ENCODE measurements around the gene TYRO3. TPM values are rescaled to one million over a fixed set of nuclear protein-coding genes. Genes with fewer than 3 reads are reported as not detected.
A peak's percentile ranks its signal among the peaks of the same experiment; 100 is the strongest.

TYRO3 gene
- total RNA-seq, 1 experiment from 2014 or later: 118 TPM

DNA sequence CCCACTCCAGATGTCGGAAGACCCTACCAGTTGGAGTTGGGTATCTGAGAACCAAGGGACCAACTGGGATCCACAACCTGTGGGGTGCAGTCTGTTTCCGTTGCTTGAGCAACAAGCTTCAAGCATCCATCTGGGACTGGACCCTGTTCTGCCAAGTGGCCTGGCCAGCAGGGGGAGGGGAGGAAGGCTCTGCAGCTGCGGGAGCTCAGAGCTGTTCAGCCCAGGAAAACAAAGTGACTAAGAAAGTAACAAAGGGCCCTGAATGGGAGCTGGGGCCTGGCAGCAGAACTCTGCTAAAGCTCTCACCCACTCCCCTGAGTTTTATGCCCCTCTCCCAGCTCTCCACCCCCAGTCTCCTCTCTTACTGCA lies 2.7 kb downstream of the TYRO3 start:
- no peaks in the 10 kb centered on the region for H3K27me3 ChIP-seq (replicated peaks; ENCODE audit: control insufficient read depth, insufficient read depth, low read length)
- Mint-ChIP-seq H3K4me1 (ENCODE audit: low read depth, unreplicated experiment) (peaks cover 43% of the 10 kb centered on the region), H3K27ac (ENCODE audit: unreplicated experiment) (peak overlapping the region; percentile 78), H3K27me3 (ENCODE audit: insufficient read depth, unreplicated experiment) (no peaks in the 10 kb centered on the region), H3K9me3 (ENCODE audit: unreplicated experiment) (no peaks in the 10 kb centered on the region), H3K36me3 (ENCODE audit: insufficient read depth, unreplicated experiment) (peaks cover 42% of the 10 kb centered on the region), H3K4me3 (ENCODE audit: unreplicated experiment) (no peak overlapping the region)
- POLR2A ChIA-PET: interaction anchor here (0.6 to 1.6 kb wide), 3 partner anchors 24 to 834 kb away, joined by 3 to 5 read pairs (median 5); no protein-coding TSS in a partner anchor
- DNase-seq: no peak
- peaks cover 3% of the 10 kb centered on the region for H3K36me3 ChIP-seq (ENCODE audit: control insufficient read depth, insufficient read depth, low read length)
- no peaks in the 10 kb centered on the region for H3K9me3 ChIP-seq
- CTCF ChIA-PET: interaction anchor here (0.6 to 3.2 kb wide), 6 partner anchors 10 to 98 kb away, joined by 3 to 17 read pairs (median 6); partner anchors contain the start of genes MGA and RPAP1
- TF ChIP-seq, protein P1, sequence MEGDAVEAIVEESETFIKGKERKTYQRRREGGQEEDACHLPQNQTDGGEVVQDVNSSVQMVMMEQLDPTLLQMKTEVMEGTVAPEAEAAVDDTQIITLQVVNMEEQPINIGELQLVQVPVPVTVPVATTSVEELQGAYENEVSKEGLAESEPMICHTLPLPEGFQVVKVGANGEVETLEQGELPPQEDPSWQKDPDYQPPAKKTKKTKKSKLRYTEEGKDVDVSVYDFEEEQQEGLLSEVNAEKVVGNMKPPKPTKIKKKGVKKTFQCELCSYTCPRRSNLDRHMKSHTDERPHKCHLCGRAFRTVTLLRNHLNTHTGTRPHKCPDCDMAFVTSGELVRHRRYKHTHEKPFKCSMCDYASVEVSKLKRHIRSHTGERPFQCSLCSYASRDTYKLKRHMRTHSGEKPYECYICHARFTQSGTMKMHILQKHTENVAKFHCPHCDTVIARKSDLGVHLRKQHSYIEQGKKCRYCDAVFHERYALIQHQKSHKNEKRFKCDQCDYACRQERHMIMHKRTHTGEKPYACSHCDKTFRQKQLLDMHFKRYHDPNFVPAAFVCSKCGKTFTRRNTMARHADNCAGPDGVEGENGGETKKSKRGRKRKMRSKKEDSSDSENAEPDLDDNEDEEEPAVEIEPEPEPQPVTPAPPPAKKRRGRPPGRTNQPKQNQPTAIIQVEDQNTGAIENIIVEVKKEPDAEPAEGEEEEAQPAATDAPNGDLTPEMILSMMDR (IDR thresholded peaks at IDR 0.05; ENCODE audit: insufficient read depth in 1 of 2, low read depth in 1 of 2, low read length in 1 of 2, severe bottlenecking in 1 of 2, unreplicated experiment in 1 of 2): peak; percentile 32
- peaks cover 69% of the 10 kb centered on the region for H3K4me1 ChIP-seq
- intact Hi-C loops (cut with micrococcal nuclease; ENCODE audit: unreplicated experiment): no loop called here
- H3K4me3 ChIP-seq (ENCODE audit: low read depth, low read length): no peak overlapping the region
- TSS peak; percentile 7 for BruUV-seq (replicated peaks)

DNA sequence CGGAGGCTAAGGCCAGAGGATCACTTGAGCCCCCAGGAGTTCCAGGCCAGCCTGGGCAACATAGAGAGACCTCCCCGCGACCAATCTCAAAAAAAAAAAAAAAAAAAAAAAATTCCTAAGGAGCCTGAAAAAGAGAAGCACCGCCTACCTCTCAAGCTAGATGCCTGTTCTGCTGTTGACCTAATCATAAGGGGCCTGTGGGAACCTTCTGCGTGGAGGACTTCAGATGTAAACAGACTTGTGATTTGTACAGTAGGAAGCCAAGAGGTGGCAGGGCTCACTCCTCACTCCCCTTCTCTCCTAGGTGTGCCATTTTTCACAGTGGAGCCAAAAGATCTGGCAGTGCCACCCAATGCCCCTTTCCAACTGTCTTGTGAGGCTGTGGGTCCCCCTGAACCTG lies 3.2 kb downstream of the TYRO3 start:
- Mint-ChIP-seq H3K9me3 (ENCODE audit: unreplicated experiment) (no peaks in the 10 kb centered on the region), H3K4me3 (ENCODE audit: unreplicated experiment) (peak overlapping the region; percentile 21), H3K27me3 (ENCODE audit: insufficient read depth, unreplicated experiment) (no peaks in the 10 kb centered on the region), H3K27ac (ENCODE audit: unreplicated experiment) (peak overlapping the region; percentile 78), H3K36me3 (ENCODE audit: insufficient read depth, unreplicated experiment) (peaks cover 42% of the 10 kb centered on the region), H3K4me1 (ENCODE audit: low read depth, unreplicated experiment) (peaks cover 47% of the 10 kb centered on the region)
- intact Hi-C loops (cut with micrococcal nuclease; ENCODE audit: unreplicated experiment): no loop called here
- H3K9me3 ChIP-seq: no peaks in the 10 kb centered on the region
- TF ChIP-seq, protein P1 (IDR thresholded peaks at IDR 0.05; ENCODE audit: insufficient read depth in 1 of 2, low read depth in 1 of 2, low read length in 1 of 2, severe bottlenecking in 1 of 2, unreplicated experiment in 1 of 2): no peak
- DNase-seq: no peak
- H3K4me3 ChIP-seq (ENCODE audit: low read depth, low read length): no peak overlapping the region
- no peaks in the 10 kb centered on the region for H3K27me3 ChIP-seq (replicated peaks; ENCODE audit: control insufficient read depth, insufficient read depth, low read length)
- CTCF ChIA-PET: interaction anchor here (0.6 to 3.2 kb wide), 5 partner anchors 9 to 26 kb away, joined by 3 to 17 read pairs (median 7); partner anchors contain the start of gene RPAP1
- no TSS peak for BruUV-seq (replicated peaks)
- POLR2A ChIA-PET: interaction anchor here (0.5 to 1.6 kb wide), 4 partner anchors 23 to 834 kb away, joined by 3 to 5 read pairs (median 5); no protein-coding TSS in a partner anchor
- peaks cover 3% of the 10 kb centered on the region for H3K36me3 ChIP-seq (ENCODE audit: control insufficient read depth, insufficient read depth, low read length)
- peaks cover 74% of the 10 kb centered on the region for H3K4me1 ChIP-seq

DNA sequence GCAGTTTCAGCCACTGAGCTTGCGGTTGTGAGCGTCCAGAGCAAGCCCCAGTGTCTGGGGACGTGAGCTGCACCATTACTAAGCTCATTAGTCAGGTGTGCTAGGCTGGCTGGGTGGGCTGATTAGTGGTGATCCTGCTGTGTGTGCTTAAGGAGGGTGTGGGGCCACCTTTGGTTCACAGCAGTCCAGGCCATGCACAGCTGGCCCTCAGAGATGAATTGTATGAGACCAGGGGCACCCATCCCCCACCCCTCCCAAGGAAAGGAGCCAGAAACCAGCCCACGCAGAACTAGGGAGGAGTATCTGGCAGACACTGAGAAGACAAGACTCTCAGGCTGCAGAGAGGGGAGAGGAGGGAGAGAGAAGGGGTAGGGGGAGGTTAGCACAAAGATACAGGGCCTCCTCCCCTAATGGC lies 3.8 kb downstream of the TYRO3 start:
- H3K27me3 ChIP-seq (replicated peaks; ENCODE audit: control insufficient read depth, insufficient read depth, low read length): no peaks in the 10 kb centered on the region
- no peaks in the 10 kb centered on the region for H3K27me3 Mint-ChIP-seq (ENCODE audit: insufficient read depth, unreplicated experiment)
- H3K36me3 ChIP-seq (ENCODE audit: control insufficient read depth, insufficient read depth, low read length): peaks cover 3% of the 10 kb centered on the region
- BruUV-seq (replicated peaks): no TSS peak
- CTCF ChIA-PET: interaction anchor here (2.1 to 3.2 kb wide), 2 partner anchors 9 to 22 kb away, joined by 10 to 17 read pairs; no protein-coding TSS in a partner anchor
- peaks cover 50% of the 10 kb centered on the region for H3K4me1 Mint-ChIP-seq (ENCODE audit: low read depth, unreplicated experiment)
- H3K4me3 ChIP-seq (ENCODE audit: low read depth, low read length): no peak overlapping the region
- intact Hi-C loops (cut with micrococcal nuclease; ENCODE audit: unreplicated experiment): no loop called here
- no peak for DNase-seq
- no peaks in the 10 kb centered on the region for H3K9me3 ChIP-seq
- peaks cover 78% of the 10 kb centered on the region for H3K4me1 ChIP-seq
- peak overlapping the region; percentile 78 for H3K27ac Mint-ChIP-seq (ENCODE audit: unreplicated experiment)
- TF ChIP-seq, protein P1 (IDR thresholded peaks at IDR 0.05; ENCODE audit: insufficient read depth in 1 of 2, low read depth in 1 of 2, low read length in 1 of 2, severe bottlenecking in 1 of 2, unreplicated experiment in 1 of 2): no peak
- peaks cover 40% of the 10 kb centered on the region for H3K36me3 Mint-ChIP-seq (ENCODE audit: insufficient read depth, unreplicated experiment)
- H3K9me3 Mint-ChIP-seq (ENCODE audit: unreplicated experiment): no peaks in the 10 kb centered on the region
- POLR2A ChIA-PET: interaction anchor here (0.5 to 1.6 kb wide), 2 partner anchors 23 to 59 kb away, joined by 5 read pairs; no protein-coding TSS in a partner anchor
- H3K4me3 Mint-ChIP-seq (ENCODE audit: unreplicated experiment): peak overlapping the region; percentile 21
